ENCODE measurements around the gene RTEL1.

Gene RTEL1

GRCh38 chr20:63687419-63688178 is 29.5 kb downstream of the RTEL1 start:
- DNase-seq (ENCODE audit: low read depth in 1 of 2, low spot score in 1 of 2), result no peak

- no peak for DNase-seq (ENCODE audit: low read depth in 1 of 2, low spot score in 1 of 2)
Measured at GRCh38 chr20:63688228-63689045, 30.3 kb downstream of the RTEL1 start.

GRCh38 chr20:63689046-63690002 is 31.2 kb downstream of the RTEL1 start:
- no peak for DNase-seq (ENCODE audit: low read depth in 1 of 2, low spot score in 1 of 2)

- no peak for DNase-seq (ENCODE audit: low read depth in 1 of 2, low spot score in 1 of 2)
Measured at GRCh38 chr20:63690003-63690897, 32.1 kb downstream of the RTEL1 start.

- DNase-seq (ENCODE audit: low read depth in 1 of 2, low spot score in 1 of 2), result no peak
Measured at GRCh38 chr20:63690898-63691710, 33.0 kb downstream of the RTEL1 start.

GRCh38 chr20:63691711-63692435 is 33.8 kb downstream of the RTEL1 start:
- DNase-seq (ENCODE audit: low read depth in 1 of 2, low spot score in 1 of 2), result no peak

GRCh38 chr20:63692436-63693082 is 34.4 kb downstream of the RTEL1 start:
- no peak for DNase-seq (ENCODE audit: low read depth in 1 of 2, low spot score in 1 of 2)

- DNase-seq (ENCODE audit: low read depth in 1 of 2, low spot score in 1 of 2), result no peak
Measured at GRCh38 chr20:63693083-63693732, 35.1 kb downstream of the RTEL1 start.

- no peak for DNase-seq (ENCODE audit: low read depth in 1 of 2, low spot score in 1 of 2)
Measured at GRCh38 chr20:63693733-63694583, 35.8 kb downstream of the RTEL1 start.

- no peak for DNase-seq (ENCODE audit: low read depth in 1 of 2, low spot score in 1 of 2)
Measured at GRCh38 chr20:63694584-63695423, 36.7 kb downstream of the RTEL1 start.

- no peak for DNase-seq (ENCODE audit: low read depth in 1 of 2, low spot score in 1 of 2)
Measured at GRCh38 chr20:63695424-63696305, 37.6 kb downstream of the RTEL1 start.

GRCh38 chr20:63696306-63696627 is 38.2 kb downstream of the RTEL1 start:
- DNase-seq (ENCODE audit: low read depth in 1 of 2, low spot score in 1 of 2), result no peak

GRCh38 chr20:63696628-63697356 is 38.7 kb downstream of the RTEL1 start, which contains the start of gene TNFRSF6B:
TSS of gene TNFRSF6B (plus strand) at chr20:63696652. CDS start at chr20:63696768, 116 bp downstream.
- DNase-seq (ENCODE audit: low read depth in 1 of 2, low spot score in 1 of 2), result no peak

- DNase-seq (ENCODE audit: low read depth in 1 of 2, low spot score in 1 of 2), result no peak
Measured at GRCh38 chr20:63697357-63697867, 39.3 kb downstream of the RTEL1 start.

Data from activated T-helper 1 cell treated with anti-CD3 and anti-CD28 coated beads, Interleukin-2, amount 50 U/mL, for 16 hours (primary cell).